NOMO-1 treated with DMSO at 0.1 percent for 48 hours (cell line): ENCODE data around the gene FLNB.

ENCODE experiments used
- DNase-seq: peaks from one replicate; lab custom pipeline; 2025; ENCODE audit not compliant: unreplicated experiment; lab: John Stamatoyannopoulos, UW

Gene FLNB

DNA sequence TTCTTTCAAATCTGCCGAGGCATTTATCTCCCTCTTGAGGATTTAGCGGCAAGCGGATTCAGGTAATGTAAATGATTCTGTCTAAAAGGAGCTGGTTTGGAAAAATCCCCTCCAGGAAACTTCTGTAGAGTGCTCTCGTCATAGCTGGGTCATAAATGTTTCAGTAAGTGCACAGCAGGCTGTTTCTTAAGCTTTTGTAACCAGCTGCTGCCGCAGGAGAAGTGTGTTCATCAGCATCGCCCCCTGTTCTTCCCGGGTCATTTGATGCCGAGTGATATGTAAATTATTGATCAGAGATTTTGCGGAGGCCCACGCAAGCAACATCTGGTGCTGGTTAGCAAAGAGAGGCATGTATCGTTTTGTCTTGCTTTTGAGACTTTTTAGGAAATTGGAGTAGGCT is 149.5 kb downstream of the FLNB start:
- no peak for DNase-seq

DNA sequence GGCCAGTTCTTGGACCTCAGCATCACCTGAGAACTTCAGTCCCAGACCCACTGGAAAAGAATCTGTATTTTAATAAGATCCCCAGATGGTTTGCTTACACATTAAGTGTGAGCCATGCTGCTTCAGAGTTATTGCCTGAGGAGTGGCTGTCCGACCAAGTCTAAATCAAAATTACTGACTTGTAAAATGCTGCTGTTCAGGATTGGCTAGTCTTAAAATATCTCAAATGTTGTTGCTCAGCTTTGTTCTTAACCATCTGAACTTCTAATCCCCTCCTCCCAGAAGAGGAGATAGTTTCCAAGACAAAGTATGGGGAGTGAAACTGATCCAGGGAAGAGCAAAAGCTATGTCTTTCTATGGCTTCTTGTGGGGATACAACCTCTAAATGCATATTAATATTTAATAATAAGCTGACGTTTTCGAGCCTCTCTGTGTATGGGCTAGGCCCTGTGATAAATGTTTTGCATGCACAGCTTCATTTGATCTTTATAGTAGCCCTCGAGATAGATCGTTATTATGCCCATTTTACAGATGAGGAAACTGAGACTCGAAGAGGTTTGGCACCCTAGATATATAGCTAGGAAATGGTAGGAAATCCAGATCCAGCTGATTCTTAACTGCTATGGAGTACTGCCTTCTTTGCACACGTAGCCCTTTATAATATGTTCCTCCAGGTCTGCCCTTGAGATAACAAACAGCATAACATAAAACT is 150.4 kb downstream of the FLNB start:
- no peak for DNase-seq

DNA sequence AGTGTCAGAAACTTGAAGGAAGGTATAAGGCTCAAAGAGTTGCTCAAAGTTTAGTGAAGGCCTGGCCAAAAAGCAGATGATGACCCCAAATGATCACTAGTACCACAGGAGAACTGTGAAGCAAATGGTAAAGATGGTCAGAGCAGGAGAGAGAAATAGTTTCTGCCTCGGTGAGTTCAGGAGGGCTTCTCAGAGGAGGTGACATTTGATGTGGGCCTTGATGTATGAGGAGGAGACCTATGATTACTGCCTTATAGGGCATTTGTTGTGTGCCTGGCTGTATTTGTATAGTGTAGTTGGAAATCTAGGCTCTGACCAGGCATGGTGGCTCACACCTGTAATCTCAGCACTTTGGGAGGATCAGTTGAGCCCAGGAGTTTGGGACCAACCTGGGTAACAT is 152.2 kb downstream of the FLNB start:
- DNase-seq = no peak

DNA sequence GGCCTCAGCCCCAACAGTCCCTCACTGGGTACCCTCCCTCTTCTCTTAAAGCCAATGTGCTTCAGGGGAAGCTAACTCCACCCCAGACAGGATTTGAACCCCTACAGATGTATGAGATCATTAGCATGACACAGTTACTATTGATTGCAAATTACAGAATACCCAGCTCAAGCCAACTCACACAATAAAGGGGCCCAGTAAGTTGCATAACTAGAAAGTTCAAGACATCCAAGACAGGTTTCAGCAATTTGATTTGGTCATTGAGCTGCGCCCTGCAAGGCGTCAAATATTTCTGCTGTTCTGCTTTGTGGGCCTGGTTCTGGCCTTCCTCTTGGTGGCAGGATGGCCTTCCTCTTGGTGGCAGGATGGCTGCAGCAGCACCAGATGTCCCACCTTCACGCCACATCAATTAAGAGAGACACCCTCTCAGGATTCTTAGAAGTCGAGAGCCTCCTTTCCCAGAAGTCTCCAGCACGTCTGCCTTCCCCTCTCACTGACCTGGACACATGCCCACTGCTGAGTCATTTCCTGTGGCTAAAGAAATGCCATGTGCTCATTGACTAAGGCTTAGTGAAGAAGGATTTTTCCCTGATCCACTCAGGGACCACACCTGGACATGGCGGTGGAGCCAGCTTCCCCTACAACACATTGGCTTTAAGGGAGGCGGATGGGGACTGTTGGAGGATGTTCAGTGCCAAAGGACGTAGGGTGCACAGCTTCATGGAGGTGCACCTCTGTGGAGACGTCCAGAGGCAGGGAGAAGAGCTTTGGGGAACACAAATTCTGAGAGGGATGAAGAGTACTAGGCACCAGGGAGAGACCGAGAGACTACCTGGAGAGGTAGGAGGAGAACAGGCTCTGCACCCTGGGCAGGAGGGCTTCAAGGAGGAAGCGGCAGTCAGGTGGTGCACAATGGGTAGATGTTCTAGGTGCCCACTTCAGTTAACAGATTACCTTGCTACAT is 153.5 kb downstream of the FLNB start:
- no peak for DNase-seq

DNA sequence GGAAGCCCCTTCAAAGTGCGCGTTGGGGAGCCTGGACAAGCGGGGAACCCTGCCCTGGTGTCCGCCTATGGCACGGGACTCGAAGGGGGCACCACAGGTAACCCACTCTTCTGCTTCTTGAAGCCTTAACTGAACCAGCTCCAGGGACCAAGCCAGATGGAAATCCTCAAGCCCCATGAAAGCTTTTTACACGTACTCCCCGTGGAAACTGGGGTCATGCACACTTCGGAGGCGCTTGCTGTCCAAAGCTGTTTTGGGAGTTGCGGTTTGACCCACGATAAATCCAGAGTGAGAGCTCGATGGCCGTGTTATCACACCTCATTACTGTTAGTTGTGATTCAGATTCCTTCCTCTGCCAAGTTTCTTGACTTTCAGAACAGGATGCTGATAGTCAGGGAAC is 155.0 kb downstream of the FLNB start:
- no peak for DNase-seq

DNA sequence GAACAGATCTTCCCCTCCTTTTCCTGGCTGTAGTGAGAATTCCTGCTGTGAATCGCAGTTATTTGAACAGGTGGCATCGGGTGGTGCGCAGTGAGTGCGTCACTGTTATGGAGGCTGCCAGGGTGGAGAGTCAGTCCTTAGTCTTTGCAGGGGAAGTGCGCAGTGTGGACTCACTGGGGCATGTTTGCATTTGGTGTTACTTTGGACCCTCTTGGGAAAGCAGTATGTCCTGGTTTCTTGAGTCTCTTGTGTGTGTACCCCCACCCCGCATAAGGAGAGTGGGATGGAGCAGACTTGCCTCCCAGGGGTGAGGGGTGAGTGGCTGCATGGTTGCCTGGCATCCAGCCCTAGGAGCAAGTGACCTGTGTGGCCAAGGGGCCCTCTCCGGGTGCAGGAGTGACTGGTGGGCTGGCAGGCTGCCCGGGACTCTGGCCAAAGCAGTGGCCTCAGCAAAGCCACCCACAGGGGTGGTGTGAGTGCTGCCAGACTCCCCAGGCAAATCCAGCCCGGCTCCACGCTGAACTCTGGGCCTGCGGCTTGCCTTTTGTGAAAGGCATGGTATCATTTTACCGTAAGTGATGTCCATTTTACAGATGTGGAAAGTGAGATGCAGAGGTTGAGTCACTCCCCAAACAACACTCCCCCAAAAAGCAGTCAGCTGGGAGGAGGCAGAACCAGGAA is 156.1 kb downstream of the FLNB start:
- no peak for DNase-seq

DNA sequence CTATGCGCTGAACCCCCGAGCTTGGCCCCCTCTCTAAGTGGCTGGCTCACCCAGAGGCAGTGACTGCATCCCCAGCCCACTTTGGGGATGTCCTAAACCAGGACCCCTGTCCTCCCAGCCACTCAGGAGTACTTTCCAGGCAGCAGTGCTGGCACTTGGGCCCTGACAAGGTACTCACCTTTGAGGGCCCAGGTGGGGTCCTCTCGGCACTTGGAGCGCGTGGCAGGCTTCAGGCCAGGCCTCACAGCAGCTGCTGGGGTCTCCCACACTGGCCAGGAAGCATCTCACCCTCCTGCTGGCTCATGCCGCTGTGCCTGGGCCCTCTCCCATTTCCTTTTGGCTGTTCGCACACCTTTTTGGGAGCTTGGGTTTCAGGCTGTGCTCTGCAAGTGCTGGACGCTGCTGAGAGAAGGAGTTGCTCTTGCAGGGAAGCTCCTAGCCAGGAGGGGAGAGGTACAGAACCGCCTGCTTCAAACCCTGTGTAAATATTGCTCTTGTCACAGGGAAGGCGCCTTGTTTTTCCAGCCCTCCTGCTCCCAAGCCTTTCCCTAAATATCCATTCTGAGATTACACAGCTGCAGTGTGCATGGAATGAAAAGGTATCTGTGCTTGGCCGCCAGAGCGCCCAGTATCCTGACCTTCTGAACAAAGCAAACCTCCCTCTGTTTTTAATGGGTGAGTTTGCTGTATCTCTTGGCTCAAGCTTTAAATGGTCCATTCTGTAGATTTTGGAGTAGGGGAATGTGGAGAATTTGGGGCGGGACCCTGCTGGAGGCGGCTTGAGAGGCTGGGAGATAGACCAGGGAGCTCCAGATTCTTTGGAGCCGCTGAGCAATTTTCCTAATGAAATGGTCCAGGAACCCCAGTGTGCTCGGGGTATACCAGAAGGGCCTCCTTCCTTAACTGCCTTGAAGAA is 156.9 kb downstream of the FLNB start:
- no peak for DNase-seq

DNA sequence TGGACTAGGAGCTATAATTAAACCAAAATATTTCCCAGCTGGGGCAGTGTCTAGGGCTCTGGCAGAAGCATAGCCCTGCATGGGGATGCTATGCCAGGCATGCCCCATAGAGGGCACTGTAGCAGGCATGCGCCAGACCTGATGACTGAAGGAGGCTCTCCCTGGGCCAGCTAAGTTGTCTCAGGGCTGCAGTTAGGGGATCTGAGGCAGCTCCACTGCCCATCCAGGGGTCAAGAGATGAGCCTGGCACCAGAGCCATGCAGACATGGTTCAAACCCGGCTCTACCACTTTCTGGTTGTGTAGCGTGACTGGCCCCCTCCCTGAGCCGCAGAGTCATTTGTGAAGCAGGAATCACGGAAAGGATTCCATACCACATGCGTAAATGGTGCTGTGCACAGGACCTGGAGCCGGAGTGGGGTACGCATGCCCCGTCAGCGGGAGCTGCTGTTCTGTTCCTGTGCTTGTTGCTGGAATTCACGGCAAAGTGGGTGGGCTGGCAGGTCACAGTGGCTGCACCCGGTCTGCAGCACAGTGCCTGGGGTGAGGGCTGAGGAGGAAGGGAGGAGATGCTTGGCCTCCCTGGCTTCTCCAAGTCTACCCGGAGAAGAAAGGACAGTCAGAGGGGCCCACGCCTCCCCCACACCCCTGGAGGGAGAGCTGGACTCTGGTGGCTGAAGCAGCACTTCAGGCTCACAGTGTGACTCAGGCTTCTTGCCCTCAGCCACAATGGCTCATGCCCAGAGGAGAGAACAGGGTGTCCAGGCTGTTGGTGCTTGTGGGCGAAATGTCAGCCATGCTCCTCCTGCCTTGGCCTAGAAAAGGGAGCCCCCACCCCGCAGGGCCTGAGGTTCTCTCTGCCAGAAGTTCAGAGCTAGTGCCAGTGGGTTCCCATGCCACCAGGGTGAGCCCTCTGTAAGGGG is 159.5 kb downstream of the FLNB start:
- DNase-seq = no peak

DNA sequence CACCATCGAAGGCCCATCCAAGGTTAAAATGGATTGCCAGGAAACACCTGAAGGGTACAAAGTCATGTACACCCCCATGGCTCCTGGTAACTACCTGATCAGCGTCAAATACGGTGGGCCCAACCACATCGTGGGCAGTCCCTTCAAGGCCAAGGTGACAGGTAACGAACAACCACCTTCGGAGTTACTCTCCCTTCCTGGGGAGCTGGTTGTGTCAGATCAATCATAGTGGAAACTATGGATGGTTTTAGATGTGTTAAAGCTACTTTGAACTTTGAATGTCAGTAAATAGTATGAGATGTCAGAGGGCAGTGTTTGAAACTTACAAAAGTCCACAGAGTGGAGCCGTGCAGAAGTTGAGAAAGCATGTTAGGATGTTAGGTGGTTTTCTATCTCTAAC is 160.3 kb downstream of the FLNB start:
- DNase-seq = no peak

DNA sequence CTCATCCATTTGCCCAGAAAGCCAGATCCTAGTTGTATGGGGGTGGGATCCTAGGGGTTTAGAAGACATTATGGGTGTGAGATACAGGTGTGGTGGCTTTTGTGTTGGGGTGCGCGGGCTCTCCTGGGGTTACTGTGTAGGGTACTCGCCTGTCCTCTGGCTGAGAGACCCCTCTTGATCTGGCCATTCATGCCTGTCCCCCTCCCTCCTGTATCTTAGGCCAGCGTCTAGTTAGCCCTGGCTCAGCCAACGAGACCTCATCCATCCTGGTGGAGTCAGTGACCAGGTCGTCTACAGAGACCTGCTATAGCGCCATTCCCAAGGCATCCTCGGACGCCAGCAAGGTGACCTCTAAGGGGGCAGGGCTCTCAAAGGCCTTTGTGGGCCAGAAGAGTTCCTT is 161.1 kb downstream of the FLNB start:
- no peak for DNase-seq

DNA sequence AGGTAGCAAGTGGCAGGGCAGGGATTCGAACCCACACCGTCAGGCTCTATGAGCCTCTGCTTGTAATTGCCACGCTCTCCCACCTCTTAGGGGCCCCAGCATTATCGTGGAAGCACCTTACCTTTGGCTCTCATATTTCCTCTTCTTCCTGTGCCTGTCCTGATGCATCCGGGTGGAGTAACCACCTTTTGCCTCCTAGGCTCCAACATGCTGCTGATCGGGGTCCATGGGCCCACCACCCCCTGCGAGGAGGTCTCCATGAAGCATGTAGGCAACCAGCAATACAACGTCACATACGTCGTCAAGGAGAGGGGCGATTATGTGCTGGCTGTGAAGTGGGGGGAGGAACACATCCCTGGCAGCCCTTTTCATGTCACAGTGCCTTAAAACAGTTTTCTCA is 162.2 kb downstream of the FLNB start:
- DNase-seq = no peak

DNA sequence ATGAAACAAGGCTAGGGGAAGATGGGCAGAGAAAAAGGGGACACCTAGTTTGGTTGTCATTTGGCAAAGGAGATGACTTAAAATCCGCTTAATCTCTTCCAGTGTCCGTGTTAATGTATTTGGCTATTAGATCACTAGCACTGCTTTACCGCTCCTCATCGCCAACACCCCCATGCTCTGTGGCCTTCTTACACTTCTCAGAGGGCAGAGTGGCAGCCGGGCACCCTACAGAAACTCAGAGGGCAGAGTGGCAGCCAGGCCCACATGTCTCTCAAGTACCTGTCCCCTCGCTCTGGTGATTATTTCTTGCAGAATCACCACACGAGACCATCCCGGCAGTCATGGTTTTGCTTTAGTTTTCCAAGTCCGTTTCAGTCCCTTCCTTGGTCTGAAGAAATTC is 162.9 kb downstream of the FLNB start:
- no peak for DNase-seq

DNA sequence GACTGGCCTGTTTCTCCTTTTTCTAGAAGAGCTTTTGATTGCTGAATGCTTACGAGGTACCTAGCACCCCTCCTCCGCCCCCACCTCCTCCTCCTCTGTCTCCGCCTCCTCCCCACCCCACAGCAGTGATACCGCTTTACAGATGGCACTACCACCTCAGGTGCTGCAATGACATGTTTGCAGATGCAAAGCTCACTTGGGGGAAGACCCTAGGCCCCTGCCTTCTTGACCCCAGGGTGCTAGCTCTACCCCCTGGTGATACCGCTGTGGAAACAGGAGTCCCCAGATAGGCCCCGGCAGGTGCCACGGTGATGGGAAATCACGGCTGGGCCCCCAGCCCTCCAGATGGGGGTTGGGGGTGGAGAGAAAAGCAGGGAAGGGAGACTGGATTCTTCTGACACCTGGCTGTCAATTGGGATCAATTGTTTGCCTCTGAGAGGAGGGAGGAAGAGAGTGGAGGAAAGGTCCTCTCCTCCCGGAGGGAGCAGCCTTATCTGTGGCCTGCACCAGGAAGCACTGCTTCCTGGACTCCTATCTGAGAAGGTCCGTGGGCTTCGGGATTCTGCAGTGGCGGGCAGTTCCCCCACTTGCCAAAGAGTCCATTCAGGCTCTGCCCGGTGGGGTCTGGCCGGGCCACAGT is 164.9 kb downstream of the FLNB start:
- DNase-seq = no peak

DNA sequence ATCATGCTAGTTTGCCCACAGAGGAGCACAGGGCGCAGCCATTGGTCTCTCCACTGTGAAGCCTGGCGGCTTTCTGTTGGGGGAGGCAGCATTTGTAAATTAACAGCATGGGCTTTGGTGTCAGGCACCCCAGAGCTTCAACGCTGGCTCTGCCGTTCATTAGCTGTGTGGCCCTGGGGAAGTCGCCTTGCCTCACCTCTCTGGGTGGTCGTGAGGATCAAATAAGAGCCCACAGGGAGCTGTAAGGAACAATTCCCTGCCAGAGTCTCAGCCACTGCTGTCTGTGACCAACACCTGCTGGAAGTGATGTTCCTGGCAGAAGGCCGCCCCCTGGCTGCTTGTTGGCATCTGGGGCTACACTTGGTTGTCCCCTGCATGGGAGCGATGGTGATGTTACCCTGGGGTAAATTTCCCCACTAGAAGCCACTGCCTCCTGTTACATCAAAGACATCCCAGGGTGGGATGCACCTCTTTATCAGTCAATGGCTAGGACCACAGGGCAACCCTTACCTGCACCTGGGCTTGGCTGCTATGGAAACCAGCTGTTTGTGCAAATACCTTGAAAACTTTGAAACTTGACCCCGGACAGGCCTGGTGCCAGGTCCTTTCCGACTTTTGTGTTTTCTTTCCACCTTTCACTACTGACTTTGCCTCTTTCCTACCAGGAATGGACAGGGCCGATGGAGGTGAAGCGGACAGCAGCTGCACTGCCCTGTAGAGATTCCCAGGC is 165.6 kb downstream of the FLNB start:
- no peak for DNase-seq

DNA sequence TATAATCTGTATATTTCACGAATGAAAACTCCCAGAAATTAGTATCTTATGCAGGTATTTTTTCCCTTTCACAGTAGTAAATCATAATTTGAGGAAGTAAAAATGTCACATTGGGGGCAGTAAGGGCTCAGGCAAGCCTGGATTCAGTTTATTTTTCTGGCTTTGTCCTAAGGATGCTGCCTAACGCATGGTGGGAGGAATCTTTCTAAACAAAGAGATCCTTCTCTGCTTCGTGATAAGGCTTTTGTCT is 166.9 kb downstream of the FLNB start:
- DNase-seq = no peak

DNA sequence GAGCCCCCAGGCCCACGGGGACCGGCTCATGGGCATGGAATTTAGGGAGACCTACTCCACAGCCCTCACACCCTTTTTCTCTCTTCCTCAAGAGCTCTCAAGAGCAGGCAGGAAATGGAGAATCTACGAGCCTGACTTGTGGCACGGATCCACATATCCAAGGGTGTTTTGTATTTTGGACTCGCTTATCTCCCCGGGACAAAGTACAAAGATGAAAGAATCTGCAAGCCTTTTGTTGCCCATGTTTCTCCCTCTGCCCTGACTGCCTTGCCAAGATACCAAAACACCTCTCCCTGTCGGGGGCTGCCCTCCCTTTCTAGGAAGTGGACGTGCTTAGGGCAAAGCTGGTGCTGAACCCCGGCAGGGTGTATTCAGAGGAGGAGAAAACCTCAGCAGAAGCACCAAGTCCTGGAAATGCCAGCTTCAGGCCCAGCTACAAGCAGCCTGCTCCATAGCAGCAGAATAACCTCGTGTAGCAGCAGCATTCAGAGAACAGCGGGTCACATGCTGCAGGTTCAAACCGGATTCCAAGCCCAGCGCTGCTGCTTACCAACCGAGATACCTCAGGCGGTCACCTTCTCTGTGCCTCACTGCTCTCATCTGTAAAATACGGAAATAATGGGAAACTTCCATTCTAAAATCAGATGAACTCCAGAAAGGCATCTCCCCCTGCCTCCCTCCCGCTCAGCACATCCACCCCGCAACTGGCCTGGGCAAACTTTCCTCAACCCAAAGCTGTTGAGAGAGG is 167.4 kb downstream of the FLNB start:
- no peak for DNase-seq

DNA sequence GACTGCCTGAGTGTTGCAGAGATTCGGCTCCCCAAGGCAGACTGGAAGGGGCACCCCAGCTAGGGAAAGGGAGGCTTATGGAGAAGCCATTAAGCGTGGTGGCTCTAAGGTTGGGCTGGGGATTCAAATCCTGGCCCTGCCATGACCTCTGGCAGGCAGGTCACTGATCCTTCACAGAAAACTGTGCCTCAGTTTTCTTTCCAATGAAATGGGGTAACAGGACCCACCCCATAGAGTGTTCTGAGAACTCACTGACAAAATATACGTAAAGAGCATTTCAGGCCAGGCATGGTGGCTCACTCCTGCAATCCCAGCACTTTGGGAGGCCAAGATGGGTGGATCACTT is 167.9 kb downstream of the FLNB start:
- no peak for DNase-seq

DNA sequence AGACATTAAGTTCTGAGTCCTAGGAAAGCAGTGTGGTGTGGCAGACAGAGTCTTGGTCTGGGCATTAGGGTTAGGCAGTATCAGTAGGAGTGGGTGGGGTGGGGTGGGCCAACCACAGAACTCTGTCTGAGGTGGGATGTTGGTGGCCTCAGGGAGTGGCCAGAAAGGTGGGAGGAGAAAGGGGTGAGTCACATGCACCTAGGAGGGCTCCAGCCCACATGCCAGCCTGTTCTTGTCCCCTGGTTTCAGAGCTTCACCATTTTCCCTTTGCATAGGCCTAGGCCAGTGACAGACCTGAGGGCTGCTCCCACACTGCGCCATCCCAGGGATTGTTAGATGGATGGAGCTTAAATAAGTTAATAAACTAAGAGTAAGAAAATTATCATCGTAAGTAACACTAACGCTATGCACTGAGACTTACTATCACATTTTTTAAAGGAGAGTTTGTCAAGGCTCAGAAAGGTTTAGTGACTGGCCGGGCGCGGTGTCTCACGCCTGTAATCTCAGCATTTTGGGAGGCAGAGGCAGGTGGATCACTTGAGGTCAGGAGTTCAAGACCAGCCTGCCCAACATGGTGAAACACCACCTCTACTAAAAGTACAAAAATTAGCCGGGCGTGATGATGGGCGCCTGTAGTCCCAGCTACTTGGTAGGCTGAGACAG is 168.7 kb downstream of the FLNB start:
- DNase-seq = no peak
